ENCODE measurements around the gene HNRNPLL.
"Not testable (repeated sequence)": the region's sequence is repeated elsewhere in the genome, so short reads cannot be mapped to it uniquely, and the experiment has no call there.

HNRNPLL gene

DNA sequence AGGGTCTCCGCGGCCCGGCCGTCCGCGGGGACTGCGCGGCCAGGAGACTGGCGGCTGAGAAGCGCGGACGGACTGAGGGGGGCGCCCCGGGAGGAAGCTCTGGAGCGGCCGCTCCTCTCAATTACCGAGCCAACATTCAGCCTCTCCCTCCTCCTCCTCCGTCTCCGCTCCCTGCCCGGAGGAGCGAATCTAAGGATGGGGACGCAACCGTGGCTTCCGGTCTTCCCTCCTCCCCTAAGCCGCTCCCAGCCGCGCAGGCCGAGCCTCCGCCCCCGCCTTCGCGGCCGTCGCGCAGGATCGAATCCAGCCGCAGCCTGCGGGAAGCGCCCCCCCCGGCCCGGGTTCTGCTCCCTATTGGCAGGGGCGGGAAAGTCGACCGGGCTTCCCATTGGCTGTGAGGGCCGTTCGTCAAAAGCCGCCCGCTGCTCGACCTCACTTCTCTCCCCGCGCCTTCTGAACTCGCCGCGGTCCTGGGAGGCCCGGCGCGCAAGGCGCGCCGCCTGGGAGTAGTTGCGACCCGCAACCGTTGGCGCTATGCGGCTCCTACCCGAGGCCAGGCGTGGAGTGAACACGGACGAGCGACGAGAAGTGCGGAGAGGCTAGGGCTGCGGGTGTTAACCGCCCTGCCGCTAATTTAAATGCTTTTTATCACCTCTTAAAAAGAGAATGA is at the start of gene HNRNPLL:
TSS of gene HNRNPLL (minus strand) at position 197 of the 670 bp plus-strand sequence. CDS start 302 bp downstream, outside the sequence.
- TF ChIP-seq, protein P1, sequence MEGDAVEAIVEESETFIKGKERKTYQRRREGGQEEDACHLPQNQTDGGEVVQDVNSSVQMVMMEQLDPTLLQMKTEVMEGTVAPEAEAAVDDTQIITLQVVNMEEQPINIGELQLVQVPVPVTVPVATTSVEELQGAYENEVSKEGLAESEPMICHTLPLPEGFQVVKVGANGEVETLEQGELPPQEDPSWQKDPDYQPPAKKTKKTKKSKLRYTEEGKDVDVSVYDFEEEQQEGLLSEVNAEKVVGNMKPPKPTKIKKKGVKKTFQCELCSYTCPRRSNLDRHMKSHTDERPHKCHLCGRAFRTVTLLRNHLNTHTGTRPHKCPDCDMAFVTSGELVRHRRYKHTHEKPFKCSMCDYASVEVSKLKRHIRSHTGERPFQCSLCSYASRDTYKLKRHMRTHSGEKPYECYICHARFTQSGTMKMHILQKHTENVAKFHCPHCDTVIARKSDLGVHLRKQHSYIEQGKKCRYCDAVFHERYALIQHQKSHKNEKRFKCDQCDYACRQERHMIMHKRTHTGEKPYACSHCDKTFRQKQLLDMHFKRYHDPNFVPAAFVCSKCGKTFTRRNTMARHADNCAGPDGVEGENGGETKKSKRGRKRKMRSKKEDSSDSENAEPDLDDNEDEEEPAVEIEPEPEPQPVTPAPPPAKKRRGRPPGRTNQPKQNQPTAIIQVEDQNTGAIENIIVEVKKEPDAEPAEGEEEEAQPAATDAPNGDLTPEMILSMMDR (conservative IDR thresholded peaks at IDR 0.05; ENCODE audit: control insufficient read depth, insufficient read depth, low read depth, low read length) = no peak
- DNase-seq (ENCODE audit: low read depth) = peak; percentile 95
- peak within 1 kb of the TSS; percentile 76 for H3K4me3 ChIP-seq (ENCODE audit: control insufficient read depth, low read depth, low read length)

DNA sequence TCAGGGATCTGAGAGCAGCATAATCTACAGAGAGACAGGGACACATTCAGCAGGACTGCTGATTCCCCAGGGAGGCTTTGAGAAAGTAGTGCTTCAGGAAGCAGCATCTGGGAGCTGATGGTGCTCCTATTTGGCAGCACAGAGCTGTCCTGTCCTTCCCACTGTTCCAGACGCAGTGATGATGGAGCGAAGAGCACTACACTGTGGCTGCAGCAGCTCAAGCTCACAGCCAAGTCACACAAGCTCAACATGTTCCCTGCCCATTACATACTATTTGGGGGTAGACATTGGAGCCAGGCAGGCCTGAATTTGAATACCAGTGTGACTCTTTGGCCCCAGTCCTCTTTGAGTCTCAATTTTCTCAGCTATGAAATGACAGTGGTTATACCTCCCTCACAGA is 48.0 kb upstream of the HNRNPLL start:
- no peak overlapping the region for H3K4me3 ChIP-seq (ENCODE audit: control insufficient read depth, low read depth, low read length)
- TF ChIP-seq, protein P1 (conservative IDR thresholded peaks at IDR 0.05; ENCODE audit: control insufficient read depth, insufficient read depth, low read depth, low read length) = no peak
- no peak for DNase-seq (ENCODE audit: low read depth)

DNA sequence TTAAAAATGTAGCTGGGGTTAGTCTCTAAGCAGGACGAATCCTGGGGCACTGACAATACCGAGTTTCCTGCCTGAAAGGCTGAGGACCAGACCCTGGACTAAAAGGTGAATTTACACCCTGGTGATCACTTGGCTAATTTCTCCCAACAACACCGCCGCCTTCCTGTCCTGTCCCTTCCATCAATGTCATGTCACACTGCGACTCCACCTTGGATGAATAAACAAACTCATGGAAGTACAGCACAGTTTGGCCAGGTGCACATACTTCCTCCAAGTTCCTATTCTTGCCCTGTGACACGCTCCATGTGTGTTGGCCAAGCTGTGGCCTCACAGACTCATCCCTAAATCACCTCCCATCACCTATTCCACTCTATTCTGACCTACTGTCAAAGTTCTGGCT is 47.3 kb upstream of the HNRNPLL start:
- H3K4me3 ChIP-seq (ENCODE audit: control insufficient read depth, low read depth, low read length) = no peak overlapping the region
- TF ChIP-seq, protein P1 (conservative IDR thresholded peaks at IDR 0.05; ENCODE audit: control insufficient read depth, insufficient read depth, low read depth, low read length) = no peak
- no peak for DNase-seq (ENCODE audit: low read depth)

DNA sequence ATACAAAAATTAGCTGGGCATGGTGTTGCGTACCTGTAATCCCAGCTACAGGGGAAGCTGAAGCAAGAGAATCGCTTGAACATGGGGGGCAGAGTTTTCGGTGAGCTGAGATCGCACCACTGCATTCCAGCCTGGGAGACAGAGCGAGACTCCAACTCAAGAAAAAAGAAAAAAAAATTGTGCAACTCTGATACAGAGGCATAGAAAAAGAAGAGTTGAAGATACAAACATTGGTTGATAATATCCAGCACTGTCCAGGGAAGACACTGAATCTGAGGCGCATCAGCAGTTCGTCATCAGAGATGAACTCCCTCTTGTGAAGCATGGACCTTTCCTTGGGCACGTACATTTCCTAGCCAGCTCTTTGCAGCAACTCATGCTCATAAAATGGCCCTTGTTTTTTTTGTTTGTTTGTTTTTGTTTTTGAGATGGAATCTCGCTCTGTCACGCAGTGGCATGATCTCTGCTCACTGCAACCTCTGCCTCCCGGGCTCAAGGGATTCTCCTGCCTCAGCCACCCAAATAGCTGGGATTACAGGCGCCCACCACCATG is 46.5 kb upstream of the HNRNPLL start:
- H3K4me3 ChIP-seq (ENCODE audit: control insufficient read depth, low read depth, low read length) = no peak overlapping the region
- TF ChIP-seq, protein P1 (conservative IDR thresholded peaks at IDR 0.05; ENCODE audit: control insufficient read depth, insufficient read depth, low read depth, low read length) = no peak
- DNase-seq (ENCODE audit: low read depth) = no peak

DNA sequence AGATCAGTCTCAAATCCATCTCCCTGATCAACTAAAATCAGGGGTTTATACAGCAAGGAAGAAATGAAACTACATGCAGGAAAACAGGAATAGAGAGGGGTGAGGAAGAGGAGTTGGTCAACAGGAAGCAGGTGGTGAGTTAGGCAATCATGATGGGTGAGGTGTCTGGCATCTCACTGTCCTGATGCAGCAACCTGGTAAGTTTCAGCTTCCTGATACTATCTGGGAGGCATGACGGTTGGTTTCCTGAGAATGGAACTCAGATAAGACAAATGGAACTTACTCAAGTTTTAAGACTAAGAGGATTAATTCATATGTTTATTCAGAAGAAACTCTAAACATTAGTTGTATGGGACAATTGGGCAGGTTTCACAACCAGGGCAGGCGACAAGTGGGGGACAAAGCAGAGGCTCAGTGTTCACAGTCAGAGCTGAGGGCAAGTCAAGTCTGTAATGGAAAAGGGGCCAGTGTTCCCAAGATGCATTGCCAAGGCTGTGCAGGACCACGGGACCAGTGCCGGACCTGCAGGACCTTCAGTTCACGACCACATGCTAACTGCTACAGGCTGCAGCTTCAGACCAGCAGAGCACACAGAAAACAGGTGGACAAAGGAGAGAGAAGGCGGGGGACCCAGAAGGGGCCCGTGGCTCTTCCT is 45.5 kb upstream of the HNRNPLL start:
- no peak overlapping the region for H3K4me3 ChIP-seq (ENCODE audit: control insufficient read depth, low read depth, low read length)
- DNase-seq (ENCODE audit: low read depth) = no peak
- TF ChIP-seq, protein P1 (conservative IDR thresholded peaks at IDR 0.05; ENCODE audit: control insufficient read depth, insufficient read depth, low read depth, low read length) = no peak

DNA sequence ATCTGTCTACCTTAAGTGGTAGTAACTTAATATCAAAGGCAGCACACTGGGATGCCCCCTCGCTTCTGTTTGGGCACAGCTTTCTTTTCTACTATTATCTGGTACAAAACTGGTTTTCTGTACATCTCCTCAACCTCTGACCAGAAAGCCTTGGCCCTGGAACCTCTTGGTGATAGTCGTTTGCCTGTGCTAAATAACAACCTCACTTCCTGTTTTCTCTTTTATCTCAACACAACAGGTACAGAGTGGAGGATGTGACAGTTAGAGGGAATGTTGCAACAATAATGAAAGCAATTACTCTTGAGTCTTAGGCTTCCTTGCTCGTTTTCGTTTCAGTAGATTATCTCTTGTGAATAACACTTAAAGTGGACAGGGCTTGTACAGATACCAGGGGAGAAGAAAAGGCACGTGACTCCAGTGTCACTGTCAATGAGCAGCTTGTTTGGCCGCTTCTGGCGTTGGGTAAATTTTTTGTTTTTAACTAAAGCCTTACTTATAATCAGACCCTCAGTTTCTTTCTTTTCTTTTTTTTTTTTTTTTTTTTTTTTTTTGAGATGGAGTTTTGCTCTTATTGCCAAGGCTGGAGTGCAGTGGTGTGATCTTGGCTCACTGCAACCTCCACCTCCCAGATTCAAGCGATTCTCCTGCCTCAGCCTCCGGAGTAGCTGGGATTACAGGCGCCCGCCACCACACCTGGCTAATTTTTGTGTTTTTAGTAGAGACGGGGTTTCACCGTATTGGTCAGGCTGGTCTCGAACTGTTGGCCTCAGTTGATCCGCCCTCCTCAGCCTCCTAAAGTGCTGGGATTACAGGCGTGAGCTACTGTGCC is 41.2 kb upstream of the HNRNPLL start:
- DNase-seq (ENCODE audit: low read depth); H3K4me3 ChIP-seq (ENCODE audit: control insufficient read depth, low read depth, low read length): not testable (repeated sequence)

Measured in fibroblast of mammary gland (primary cell).